Cardiac fibroblast (primary cell): ENCODE results near the gene ILDR1.

Source experiments
- DNase-seq, 2 donors: peaks; one replicate each; pipeline versions ENCODE4 v3.0.0 to v3.0.0-alpha.2; 2010; ENCODE audit warnings: low read depth in 2 of 2
- H3K4me3 ChIP-seq, 2 donors: replicated peaks in 1 of 2; 1 replicate in 1 of 2; 2 replicates in 1 of 2; pipeline ENCODE4 v1.5.1; 2011; ENCODE audit warnings: low read depth in 2 of 2, low read length in 2 of 2, mild to moderate bottlenecking in 2 of 2, moderate library complexity in 1 of 2
- CTCF ChIP-seq: IDR thresholded peaks from one replicate; pipeline ENCODE4 v1.5.1; 2011; ENCODE audit warnings: low read depth, mild to moderate bottlenecking, low read length, inconsistent platforms

Gene ILDR1

GRCh38 chr3:121981473-121981872 is 40.6 kb downstream of the ILDR1 start:
- no peak overlapping the region for H3K4me3 ChIP-seq
- TF ChIP-seq CTCF, result no peak
- no peak for DNase-seq

GRCh38 chr3:121980450-121980796 is 41.6 kb downstream of the ILDR1 start:
- no peak for TF ChIP-seq CTCF
- no peak for DNase-seq
- H3K4me3 ChIP-seq, result no peak overlapping the region

GRCh38 chr3:121979734-121980449 is 42.2 kb downstream of the ILDR1 start:
- no peak for TF ChIP-seq CTCF
- DNase-seq, result no peak
- no peak overlapping the region for H3K4me3 ChIP-seq

- H3K4me3 ChIP-seq, result no peak overlapping the region
- DNase-seq, result no peak
- no peak for TF ChIP-seq CTCF
Measured at GRCh38 chr3:121979246-121979645, 42.8 kb downstream of the ILDR1 start.

- TF ChIP-seq CTCF, result no peak
Measured at GRCh38 chr3:121976727-121977126, 45.3 kb downstream of the ILDR1 start.

GRCh38 chr3:121975702-121976302 is 46.2 kb downstream of the ILDR1 start:
- no peak for TF ChIP-seq CTCF
- DNase-seq, result peak in 1 of 2 donors; percentile 2
- H3K4me3 ChIP-seq, result no peak overlapping the region

More at GRCh38 chr3:121976727-121977126, 45.3 kb downstream of the ILDR1 start:
- no peak for DNase-seq
- H3K4me3 ChIP-seq, result no peak overlapping the region
